ENCODE measurements around the gene SLCO3A1.

- TF ChIP-seq CTCF (IDR thresholded peaks at IDR 0.05) (no peak), POLR2A (IDR thresholded peaks at IDR 0.05) (no peak)
Observed at GRCh38 chr15:92037491-92037890, 184.0 kb downstream of the SLCO3A1 start.
